NCI-H2029 (cell line): ENCODE measurements around the gene CLK1.

ENCODE experiments used
- DNase-seq: peaks from one replicate; lab custom pipeline; 2025; lab: John Stamatoyannopoulos, UW

Gene CLK1

DNA sequence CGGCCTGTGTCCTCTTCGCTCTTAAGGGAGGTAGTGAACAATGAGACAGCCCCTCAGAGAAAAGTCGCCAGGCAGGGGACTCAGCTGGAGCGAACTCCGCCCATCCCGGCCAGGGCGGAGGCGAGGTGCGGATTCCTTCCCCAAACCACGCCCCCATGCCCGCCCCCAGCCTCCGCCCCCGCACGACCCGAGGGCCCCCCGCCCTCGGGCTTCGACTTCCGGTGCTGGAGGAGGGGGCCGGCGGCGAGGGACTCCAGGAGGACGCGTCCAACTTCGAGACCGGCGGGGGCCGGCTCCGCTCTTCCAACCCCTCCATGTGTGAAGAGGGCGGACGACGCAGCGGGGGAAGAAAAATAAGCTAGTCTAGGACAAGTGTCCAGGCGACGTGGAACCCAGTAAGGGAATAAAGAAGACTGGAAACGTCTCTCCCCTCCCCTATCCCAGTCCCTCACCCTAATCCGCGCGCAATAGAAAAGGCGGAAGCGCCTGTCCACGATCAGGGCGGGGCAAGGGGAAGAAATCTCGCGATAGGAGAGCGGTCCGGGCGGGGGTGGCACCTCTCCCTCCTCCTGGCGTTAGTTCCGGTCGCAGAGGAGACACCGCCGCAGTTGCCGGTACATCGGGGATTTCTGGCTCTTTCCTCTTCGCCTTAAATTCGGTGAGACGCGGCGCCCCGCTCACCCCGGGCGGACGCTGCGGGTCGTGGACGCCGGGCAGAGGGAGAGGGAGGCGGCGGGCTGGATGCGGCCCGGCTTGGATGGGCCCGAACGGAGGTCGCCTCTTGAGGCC lies 52.9 kb downstream of the CLK1 start, which contains the start of gene BZW1:
Gene BZW1 (plus strand): TSS at position 578 of the 789 bp plus-strand sequence. CDS start 1,308 bp downstream, outside the sequence.
- peak; percentile 94 for DNase-seq

- no peak for DNase-seq
These were observed 53.5 kb downstream of the CLK1 start for GRCh38 chr2:200810998-200811332.

DNA sequence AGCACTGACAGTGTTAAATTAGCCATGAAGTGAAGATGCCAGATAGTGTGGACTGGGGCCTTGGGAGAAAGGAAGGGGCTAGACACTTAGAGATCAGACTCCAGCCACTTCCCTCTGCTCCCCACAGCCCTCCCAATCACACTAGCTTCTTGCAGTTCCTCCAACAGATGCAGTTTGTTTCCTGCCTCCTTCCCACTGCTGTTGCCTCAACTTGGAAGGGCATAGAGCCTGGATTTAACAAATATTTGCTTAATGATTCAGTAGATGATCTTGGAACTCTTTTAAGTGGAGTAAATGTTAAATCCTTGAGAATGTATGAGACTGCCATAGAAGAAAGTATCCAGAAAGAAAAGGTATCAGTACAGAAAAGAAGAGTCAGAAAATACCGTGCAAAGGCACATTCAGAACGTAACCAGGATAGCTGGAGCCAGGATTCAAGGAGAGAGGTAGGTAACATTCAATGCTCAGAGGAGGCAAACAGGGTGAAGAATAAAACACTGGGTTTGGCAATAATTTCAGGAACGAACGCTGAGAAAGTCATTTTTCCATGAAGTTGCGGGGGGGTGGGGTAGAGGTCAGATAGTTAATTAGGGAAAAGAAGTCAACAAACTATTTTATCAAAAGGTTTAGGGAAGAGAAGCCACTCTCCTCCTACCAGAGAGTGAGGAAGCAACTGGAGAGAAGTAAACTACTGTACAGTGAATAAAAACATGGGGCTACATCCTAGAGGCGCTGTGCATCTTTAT lies 54.0 kb downstream of the CLK1 start:
- no peak for DNase-seq

DNA sequence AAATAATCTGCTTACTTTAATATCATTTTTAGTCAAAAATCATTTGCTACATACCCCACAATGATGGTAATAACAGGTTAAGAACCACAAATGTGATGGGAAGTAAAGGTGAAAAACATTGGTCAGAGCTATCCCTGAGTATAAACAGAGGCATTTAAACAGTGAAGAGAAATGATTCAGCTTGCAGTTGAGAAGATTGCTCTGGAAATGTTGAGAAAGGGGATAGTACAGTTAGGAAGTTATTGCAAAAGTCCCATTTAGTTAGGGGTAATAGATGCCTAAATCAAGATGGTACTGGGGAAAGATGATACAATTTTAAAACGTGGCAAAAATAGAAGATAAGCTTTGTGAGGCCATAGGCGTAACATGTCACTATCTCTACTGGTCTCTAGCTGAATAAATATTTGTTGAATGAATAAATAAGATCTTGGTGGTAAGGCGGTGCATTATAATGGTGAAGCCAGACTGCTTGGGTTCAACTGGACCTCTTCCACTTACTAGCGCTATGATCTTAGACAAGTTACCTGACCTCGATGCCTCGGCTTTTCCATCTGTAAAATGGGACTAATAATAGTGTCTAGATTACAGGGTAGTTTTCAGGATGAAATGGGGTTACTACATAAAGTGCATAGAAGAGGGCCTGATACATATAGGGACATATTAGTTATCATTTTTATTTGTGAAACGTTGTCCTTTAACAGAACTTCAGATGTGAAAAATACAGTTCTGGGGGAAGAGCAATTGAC lies 54.8 kb downstream of the CLK1 start:
- no peak for DNase-seq
